Tibial nerve (tissue), 4 donors: ENCODE data around the gene FCF1.

Source experiments
- CTCF ChIP-seq, 5 experiments: fragments of 200-600 bp in 3 of 5; fragments of 450-650 bp in 2 of 5; sonication (generic) in 3 of 5; IDR thresholded peaks; one replicate each; pipeline ENCODE4 v1.5.1; 2016 to 2019; ENCODE audit warnings: antibody characterized with exemption in 5 of 5, mild to moderate bottlenecking in 3 of 5, moderate library complexity in 2 of 5
- EP300 ChIP-seq, 2 donors: sonication (generic); formaldehyde crosslinking; IDR thresholded peaks; one replicate each; pipeline ENCODE4 v1.6.1; 2017; ENCODE audit warnings: antibody characterized with exemption in 2 of 2, mild to moderate bottlenecking in 1 of 2

- TF ChIP-seq EP300 (IDR thresholded peaks at IDR 0.05) (no peak), CTCF (IDR thresholded peaks at IDR 0.05) (no peak)
Measured at GRCh38 chr14:74786796-74787315, 73.9 kb downstream of the FCF1 start.
